Endothelial cell of umbilical vein (primary cell): ENCODE results near the gene BORCS5. TPM values are rescaled to one million over a fixed set of nuclear protein-coding genes. Genes with fewer than 3 reads are reported as not detected.

Source experiments
- BruUV-seq: library from RNA; stranded (reverse); fragments of 400-500 nt; replicated peaks from 2 replicates; lab custom pipeline; 2021; lab: Mats Ljungman, UMichigan
- CTCF ChIA-PET: fragments of 300-600, 350-600 bp; sonication (Branson Sonifier 250); formaldehyde crosslinking; loops from one replicate; lab custom pipeline; 2021; ENCODE audit warnings: antibody characterized with exemption, inconsistent platforms; lab: Charles Lee
- POLR2A ChIA-PET: fragments of 300-600, 350-600 bp; sonication (Branson Sonifier 250); formaldehyde crosslinking; loops from one replicate; lab custom pipeline; 2021; ENCODE audit warnings: antibody characterized with exemption, inconsistent platforms; lab: Charles Lee
- DNase-seq: peaks from one replicate; pipeline ENCODE4 v3.0.0-alpha.2; 2011; ENCODE audit warnings: low read depth, low spot score
- FAIRE-seq: peaks from 2 replicates; lab custom pipeline; 2011; peaks lifted over from hg19 to GRCh38; lab: Jason Lieb, UNC
- H2AFZ ChIP-seq: 2 replicates; pipeline ENCODE4 v1.6.0; 2012; ENCODE audit warnings: low read depth, low read length, control low read depth, inconsistent platforms
- H3K27ac ChIP-seq: 2 replicates; pipeline ENCODE4 v1.5.1; 2011; ENCODE audit warnings: low read depth, mild to moderate bottlenecking, control low read depth, low read length, moderate library complexity; ENCODE audit not compliant: insufficient read depth
- H3K27me3 ChIP-seq, 2 experiments: 2 replicates each; pipeline versions ENCODE4 v1.6.0 to v1.6.1; 2011; ENCODE audit warnings: low read length in 2 of 2, mixed read lengths in 1 of 2; ENCODE audit not compliant: control insufficient read depth in 2 of 2, insufficient read depth in 2 of 2
- H3K36me3 ChIP-seq, 2 experiments: 2 replicates in 1 of 2; 3 replicates in 1 of 2; pipeline ENCODE4 v1.5.1; 2011; ENCODE audit warnings: low read length in 2 of 2, mild to moderate bottlenecking in 1 of 2, moderate library complexity in 1 of 2; ENCODE audit not compliant: control insufficient read depth in 2 of 2, insufficient read depth in 2 of 2; ENCODE audit errors: extremely low read depth in 1 of 2
- H3K4me1 ChIP-seq: 3 replicates; pipeline ENCODE4 v1.5.1; 2011; ENCODE audit warnings: mild to moderate bottlenecking, low read length; ENCODE audit not compliant: control insufficient read depth, insufficient read depth; ENCODE audit errors: extremely low read depth
- H3K4me2 ChIP-seq: 2 replicates; pipeline ENCODE4 v1.6.1; 2011; ENCODE audit warnings: low read length, control low read depth, mixed read lengths; ENCODE audit not compliant: insufficient read depth
- H3K4me3 ChIP-seq, 3 experiments: fragments of 200-600 bp in 1 of 3; sonication (generic), shearing (Covaris generic) in 1 of 3; replicated peaks in 1 of 3; 2 replicates each; pipeline ENCODE4 v1.5.1; 2011 to 2016; ENCODE audit warnings: control low read depth in 3 of 3, low read length in 3 of 3, mild to moderate bottlenecking in 2 of 3, inconsistent platforms in 1 of 3, low read depth in 1 of 3, moderate library complexity in 1 of 3; ENCODE audit not compliant: insufficient read depth in 1 of 3
- H3K79me2 ChIP-seq: 2 replicates; pipeline ENCODE4 v1.6.0; 2012; ENCODE audit warnings: low read length, inconsistent platforms; ENCODE audit not compliant: control insufficient read depth, insufficient read depth
- H3K9ac ChIP-seq: replicated peaks from 2 replicates; pipeline ENCODE3; 2011; ENCODE audit warnings: low read length, control low read depth; ENCODE audit not compliant: insufficient read depth; ENCODE audit errors: extremely low read depth
- H3K9me1 ChIP-seq: replicated peaks from 3 replicates; pipeline ENCODE4 v1.6.0; 2011; ENCODE audit warnings: mild to moderate bottlenecking, low read length; ENCODE audit not compliant: control insufficient read depth, insufficient read depth; ENCODE audit errors: extremely low read depth
- H3K9me3 ChIP-seq: replicated peaks from 2 replicates; pipeline ENCODE4 v1.5.1; 2012; ENCODE audit warnings: low read length, inconsistent platforms; ENCODE audit not compliant: control insufficient read depth, insufficient read depth
- H4K20me1 ChIP-seq: replicated peaks from 2 replicates; pipeline ENCODE3; 2011; ENCODE audit warnings: mild to moderate bottlenecking, low read length; ENCODE audit not compliant: control insufficient read depth, insufficient read depth; ENCODE audit errors: extremely low read depth
- CTCF ChIP-seq, 2 donors: IDR thresholded peaks; 1 replicate in 1 of 2; 2 replicates in 1 of 2; pipeline ENCODE4 v1.5.1; 2011; ENCODE audit warnings: low read length in 2 of 2, mild to moderate bottlenecking in 2 of 2, moderate library complexity in 2 of 2, control low read depth in 1 of 2, inconsistent platforms in 1 of 2, low read depth in 1 of 2; ENCODE audit not compliant: insufficient read depth in 1 of 2; ENCODE audit errors: extremely low read depth in 1 of 2
- EZH2 ChIP-seq: IDR thresholded peaks from 2 replicates; pipeline ENCODE4 v1.6.1; 2012; ENCODE audit warnings: borderline replicate concordance, low read depth, mild to moderate bottlenecking, moderate library complexity, low read length, inconsistent platforms; ENCODE audit not compliant: severe bottlenecking
- FOS ChIP-seq: IDR thresholded peaks from 2 replicates; pipeline ENCODE4 v1.6.1; 2011; ENCODE audit warnings: mild to moderate bottlenecking, low read length, moderate library complexity, borderline replicate concordance; ENCODE audit not compliant: insufficient read depth
- GATA2 ChIP-seq: IDR thresholded peaks from 2 replicates; pipeline ENCODE4 v1.7.0; 2011; ENCODE audit warnings: low read depth, mild to moderate bottlenecking, moderate library complexity, mixed read lengths, low read length; ENCODE audit not compliant: insufficient read length, insufficient read depth
- JUN ChIP-seq: IDR thresholded peaks from 2 replicates; pipeline ENCODE4 v1.6.1; 2011; ENCODE audit warnings: borderline replicate concordance, low read depth; ENCODE audit not compliant: insufficient read length, insufficient read depth
- MAX ChIP-seq: IDR thresholded peaks from 2 replicates; pipeline ENCODE4 v1.6.1; 2011; ENCODE audit not compliant: insufficient read depth, insufficient read length
- MYC ChIP-seq: IDR thresholded peaks from one replicate; pipeline ENCODE4 v1.6.1; 2011; ENCODE audit warnings: mild to moderate bottlenecking, low read depth, low read length
- POLR2A ChIP-seq: IDR thresholded peaks from 2 replicates; pipeline ENCODE4 v1.6.1; 2012; ENCODE audit warnings: low read depth, mild to moderate bottlenecking, control low read depth, low read length
- POLR2AphosphoS5 ChIP-seq: IDR thresholded peaks from 2 replicates; pipeline ENCODE4 v1.6.1; 2012; ENCODE audit warnings: low read depth, mild to moderate bottlenecking, control low read depth, low read length, moderate library complexity; ENCODE audit not compliant: insufficient read depth
- dilution Hi-C: fragments of 300-500 bp; cut with MboI; formaldehyde crosslinking; loops from one replicate; pipeline ENCODE4 v1.15.0; 2019; ENCODE audit warnings: low sequenced_read_pairs; ENCODE audit not compliant: extremely low pct_ligation_motif_present
- intact Hi-C: fragments of 100-400 bp; cut with micrococcal nuclease; formaldehyde crosslinking; loops from one replicate; pipeline ENCODE4 v1.10.0; 2022
- polyA plus RNA-seq, 4 experiments: library from polyadenylated mRNA; depleted of rRNA in 3 of 4; stranded (reverse) in 3 of 4; unstranded in 1 of 4; fragments of >200 nt; gene quantifications; 2 replicates each; pipeline versions ENCODE4 v1.2.1 to v1.2.3, GENCODE V29; 2011 to 2012; ENCODE audit warnings: missing spikeins in 1 of 4
- total RNA-seq: library from RNA; stranded (reverse); gene quantifications from 2 replicates; pipeline ENCODE4 v1.2.3, GENCODE V29; 2021

Gene BORCS5
- total and polyA plus RNA-seq, 2 donors (not counting 3 experiments of a cell fraction or from before 2014, with no cell fraction given): 8.3 to 10.5 TPM

- Histone ChIP-seq H3K27ac (no peak overlapping the region), H3K4me3 (no peak overlapping the region), H3K4me2 (peak overlapping the region; percentile 4), H3K9ac (no peak overlapping the region), H3K4me1 (peaks cover 40% of the 10 kb centered on the region), H3K27me3 (no peaks in the 10 kb centered on the region), H3K9me1 (no peaks in the 10 kb centered on the region), H3K79me2 (peaks cover 54% of the 10 kb centered on the region), H3K36me3 (peaks cover 2 to 12% of the 10 kb centered on the region in 2 experiments), H4K20me1 (no peaks in the 10 kb centered on the region), H2AFZ (no peak overlapping the region), H3K9me3 (no peaks in the 10 kb centered on the region)
- intact Hi-C loops (loop anchor here (1.0 to 5.0 kb wide), 4 partner anchors 67 to 781 kb away; partner anchors contain the start of genes DUSP16 and LRP6), dilution Hi-C loops (loop anchor here (25.0 kb wide), 1 partner anchor 246 kb away; no protein-coding TSS in a partner anchor)
- TF ChIP-seq POLR2A (no peak), GATA2 (no peak), FOS (no peak), CTCF (IDR thresholded peaks at IDR 0.05; ENCODE audit: extremely low read depth in 1 of 2, insufficient read depth in 1 of 2, low read depth in 1 of 2, low read length in 2 of 2) (no peak), POLR2AphosphoS5 (no peak), MAX (no peak), EZH2 (no peak), MYC (no peak), JUN (no peak)
- CTCF ChIA-PET: interaction anchor here (0.7 to 4.7 kb wide), 18 partner anchors 10 to 404 kb away, joined by 3 to 31 read pairs (median 4); partner anchors contain the start of genes BORCS5 and MANSC1
- BruUV-seq: no TSS peak
- POLR2A ChIA-PET: interaction anchor here (1.3 to 1.7 kb wide), 2 partner anchors 23 to 67 kb away, joined by 6 to 7 read pairs; partner anchors contain the start of genes BORCS5 and LRP6
- FAIRE-seq: peak; percentile 18
- DNase-seq: peak; percentile 88
Measured at GRCh38 chr12:12333407-12334366, 23.2 kb upstream of the BORCS5 start.
